HEK293T (cell line): ENCODE results near the gene PARD6B.

Experiments used
- BHLHE40 ChIP-seq: fragments of 450-650 bp; IDR thresholded peaks from 2 replicates; pipeline ENCODE4 v1.6.1; 2016; ENCODE audit warnings: mild to moderate bottlenecking, moderate library complexity, borderline replicate concordance
- ELF4 ChIP-seq: fragments of 450-650 bp; IDR thresholded peaks from 2 replicates; pipeline ENCODE4 v1.6.1; 2017; ENCODE audit warnings: antibody characterized with exemption
- FOXA1 ChIP-seq: fragments of 450-650 bp; IDR thresholded peaks from 2 replicates; pipeline ENCODE4 v1.6.1; 2016; ENCODE audit warnings: mild to moderate bottlenecking
- HDGF ChIP-seq: fragments of 450-650 bp; IDR thresholded peaks from 2 replicates; pipeline ENCODE4 v1.6.1; 2017; ENCODE audit warnings: antibody characterized with exemption, borderline replicate concordance
- LEF1 ChIP-seq: fragments of 450-650 bp; IDR thresholded peaks from 2 replicates; pipeline ENCODE4 v1.6.1; 2017; ENCODE audit warnings: mild to moderate bottlenecking, borderline replicate concordance
- NFRKB ChIP-seq: fragments of 450-650 bp; IDR thresholded peaks from 2 replicates; pipeline ENCODE4 v1.6.1; 2016; ENCODE audit warnings: mild to moderate bottlenecking, moderate library complexity
- ZNF384 ChIP-seq: fragments of 450-650 bp; IDR thresholded peaks from 2 replicates; pipeline ENCODE4 v1.6.1; 2016
- TF ChIP-seq, protein P1 (sequence below): fragments of 450-650 bp; IDR thresholded peaks from 2 replicates; pipeline ENCODE4 v1.6.1; 2016

DNA sequence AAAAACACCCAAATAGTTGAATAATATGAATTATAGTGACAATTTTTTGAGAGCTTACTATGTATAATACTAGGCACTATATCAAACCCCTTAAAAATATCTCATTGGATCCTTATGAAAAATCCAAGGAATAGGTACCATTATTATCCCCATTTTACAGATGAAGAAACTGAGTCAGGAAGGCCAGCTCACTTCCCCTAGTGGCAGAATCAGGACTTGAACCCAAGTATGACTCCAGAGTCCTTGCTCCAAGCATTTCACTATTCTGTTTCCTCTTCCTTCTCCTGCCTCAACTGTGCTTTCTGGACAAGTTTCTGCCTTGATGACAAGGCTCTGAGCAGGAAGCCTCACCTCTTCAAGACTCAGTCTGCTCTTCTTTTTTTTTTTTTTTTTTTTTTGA lies 10.8 kb upstream of the PARD6B start:
- no peak for TF ChIP-seq HDGF
- no peak for TF ChIP-seq FOXA1
- TF ChIP-seq BHLHE40, result no peak
- TF ChIP-seq NFRKB, result no peak
- no peak for TF ChIP-seq ZNF384
- no peak for TF ChIP-seq ELF4
- TF ChIP-seq, protein P1, sequence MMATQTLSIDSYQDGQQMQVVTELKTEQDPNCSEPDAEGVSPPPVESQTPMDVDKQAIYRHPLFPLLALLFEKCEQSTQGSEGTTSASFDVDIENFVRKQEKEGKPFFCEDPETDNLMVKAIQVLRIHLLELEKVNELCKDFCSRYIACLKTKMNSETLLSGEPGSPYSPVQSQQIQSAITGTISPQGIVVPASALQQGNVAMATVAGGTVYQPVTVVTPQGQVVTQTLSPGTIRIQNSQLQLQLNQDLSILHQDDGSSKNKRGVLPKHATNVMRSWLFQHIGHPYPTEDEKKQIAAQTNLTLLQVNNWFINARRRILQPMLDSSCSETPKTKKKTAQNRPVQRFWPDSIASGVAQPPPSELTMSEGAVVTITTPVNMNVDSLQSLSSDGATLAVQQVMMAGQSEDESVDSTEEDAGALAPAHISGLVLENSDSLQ, result no peak
- TF ChIP-seq LEF1, result no peak
